NB4 (cell line): ENCODE results near the gene VDAC1.

Experiments used
- DNase-seq: peaks from one replicate; pipeline ENCODE4 v3.0.0; 2010; ENCODE audit warnings: low read depth
- H3K4me3 ChIP-seq: one replicate; pipeline ENCODE4 v1.5.1; 2011; ENCODE audit warnings: mild to moderate bottlenecking, low read depth, low read length, moderate library complexity
- CTCF ChIP-seq: IDR thresholded peaks from one replicate; pipeline ENCODE4 v1.5.1; 2012; ENCODE audit warnings: low read depth, low read length
- MAX ChIP-seq: IDR thresholded peaks from 2 replicates; pipeline ENCODE4 v1.6.1; 2011; ENCODE audit warnings: low read depth, low read length
- MYC ChIP-seq: IDR thresholded peaks from 2 replicates; pipeline ENCODE4 v1.6.1; 2011; ENCODE audit warnings: low read depth, low read length
- POLR2A ChIP-seq: IDR thresholded peaks from 2 replicates; pipeline ENCODE4 v1.6.1; 2011; ENCODE audit warnings: mild to moderate bottlenecking; ENCODE audit not compliant: insufficient read length; ENCODE audit errors: extremely low read depth

Gene VDAC1

GRCh38 chr5:133966090-133966489 is 38.7 kb downstream of the VDAC1 start:
- H3K4me3 ChIP-seq = no peak overlapping the region
- no peak for DNase-seq
- no peak for TF ChIP-seq POLR2A
- no peak for TF ChIP-seq MYC
- TF ChIP-seq CTCF = no peak
- no peak for TF ChIP-seq MAX

- TF ChIP-seq MYC = no peak
- TF ChIP-seq CTCF = no peak
- TF ChIP-seq POLR2A = no peak
- no peak for TF ChIP-seq MAX
- H3K4me3 ChIP-seq = no peak overlapping the region
- DNase-seq = no peak
Observed at GRCh38 chr5:133963493-133964128, 41.2 kb downstream of the VDAC1 start.

GRCh38 chr5:133962801-133963476 is 41.8 kb downstream of the VDAC1 start:
- H3K4me3 ChIP-seq = no peak overlapping the region
- TF ChIP-seq CTCF (no peak), MYC (no peak), POLR2A (no peak), MAX (no peak)
- DNase-seq = no peak

GRCh38 chr5:133962131-133962530 is 42.6 kb downstream of the VDAC1 start:
- DNase-seq = no peak
- no peak for TF ChIP-seq MYC
- TF ChIP-seq MAX = no peak
- TF ChIP-seq POLR2A = no peak
- TF ChIP-seq CTCF = no peak
- no peak overlapping the region for H3K4me3 ChIP-seq

GRCh38 chr5:133959643-133960042 is 45.1 kb downstream of the VDAC1 start:
- TF ChIP-seq MAX (no peak), CTCF (no peak), MYC (no peak), POLR2A (no peak)
- H3K4me3 ChIP-seq = no peak overlapping the region
- no peak for DNase-seq
